ENCODE results near the gene KLF12. TPM values are rescaled to one million over a fixed set of nuclear protein-coding genes. Genes with fewer than 3 reads are reported as not detected.
A peak's percentile ranks its signal among the peaks of the same experiment; 100 is the strongest.

KLF12 gene
- total RNA-seq, 1 experiment from 2014 or later, result 8.5 TPM

DNA sequence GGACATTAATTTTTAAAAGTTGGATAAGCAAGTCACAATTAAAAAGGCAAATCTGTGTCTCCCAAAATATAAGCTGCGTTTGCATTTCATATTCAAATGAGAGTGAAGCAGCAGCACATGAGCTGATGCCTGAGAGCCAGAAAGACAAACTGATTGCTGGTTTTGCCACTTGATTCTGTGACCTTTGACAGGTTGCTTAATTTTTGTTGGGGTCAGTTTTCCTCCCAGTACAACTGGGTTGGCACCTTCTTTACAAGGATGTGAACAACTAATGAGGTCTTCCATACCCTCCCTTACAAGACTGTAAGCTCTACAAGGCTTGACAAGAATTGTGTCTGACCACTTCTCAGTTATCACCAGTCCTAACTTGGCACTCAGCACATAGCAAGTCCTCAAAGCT lies 8.1 kb upstream of the KLF12 start:
- H3K27me3 Mint-ChIP-seq (ENCODE audit: low read depth), result no peaks in the 10 kb centered on the region
- peaks cover 9% of the 10 kb centered on the region for H3K4me1 Mint-ChIP-seq
- no peaks in the 10 kb centered on the region for H3K9me3 Mint-ChIP-seq
- TF ChIP-seq, protein P1, sequence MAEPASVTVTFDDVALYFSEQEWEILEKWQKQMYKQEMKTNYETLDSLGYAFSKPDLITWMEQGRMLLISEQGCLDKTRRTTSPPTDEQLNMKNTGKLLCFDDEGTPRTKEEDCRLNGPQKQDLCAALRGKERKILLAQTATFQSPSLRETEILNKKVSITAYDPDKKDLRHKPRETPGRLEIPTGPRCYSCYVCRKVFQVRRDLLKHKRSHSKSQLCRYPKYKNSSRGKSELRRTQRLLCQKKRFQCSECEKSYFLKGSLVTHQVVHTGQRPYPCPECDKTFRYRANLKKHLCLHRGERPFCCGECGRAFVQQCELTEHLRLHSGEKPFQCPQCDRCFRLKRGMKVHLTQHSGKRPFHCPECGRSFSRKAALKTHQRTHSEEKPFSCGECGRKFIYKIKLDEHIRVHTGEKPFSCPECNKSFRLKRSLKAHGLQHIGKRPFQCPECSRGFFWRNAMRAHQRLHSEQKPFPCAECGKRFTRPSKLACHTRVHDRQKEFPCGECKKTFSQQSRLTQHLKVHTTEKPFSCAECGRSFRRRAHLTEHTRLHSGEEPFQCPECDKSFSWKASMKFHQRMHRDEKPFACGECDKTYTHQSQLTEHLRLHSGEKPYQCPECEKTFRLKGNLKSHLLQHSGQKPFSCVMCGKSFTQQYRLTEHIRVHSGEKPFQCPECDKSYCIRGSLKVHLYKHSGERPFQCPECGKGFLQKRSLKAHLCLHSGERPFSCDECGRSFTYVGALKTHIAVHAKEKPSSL (CRISPR knock-in tag; conservative IDR thresholded peaks at IDR 0.05), result no peak
- ATAC-seq, result no peak
- POLR2A ChIA-PET, result no interaction called here
- CTCF ChIA-PET, result interaction anchor here (1.5 kb wide), 1 partner anchor 144 kb away, joined by 5 read pairs; no protein-coding TSS in a partner anchor
- no peaks in the 10 kb centered on the region for H3K36me3 Mint-ChIP-seq
- no peak overlapping the region for H3K27ac Mint-ChIP-seq
- DNase-seq (ENCODE audit: low spot score), result no peak
- no peak overlapping the region for H3K4me3 Mint-ChIP-seq

- POLR2A ChIA-PET, result interaction anchor here (0.6 kb wide), 1 partner anchor 948 kb away, joined by 3 read pairs; no protein-coding TSS in a partner anchor
- peaks cover 9% of the 10 kb centered on the region for H3K4me1 Mint-ChIP-seq
Measured at GRCh38 chr13:74138241-74138640, 4.0 kb upstream of the KLF12 start.

GRCh38 chr13:74136084-74136658 lies 2.0 kb upstream of the KLF12 start:
- no peak overlapping the region for H3K4me3 Mint-ChIP-seq
- H3K9me3 Mint-ChIP-seq, result no peaks in the 10 kb centered on the region
- CTCF ChIA-PET, result interaction anchor here (0.5 to 1.6 kb wide), 2 partner anchors 79 to 151 kb away, joined by 3 to 13 read pairs; no protein-coding TSS in a partner anchor
- POLR2A ChIA-PET, result interaction anchor here (0.8 to 1.7 kb wide), 2 partner anchors 151 kb away, joined by 5 to 9 read pairs; no protein-coding TSS in a partner anchor
- ATAC-seq (0 out of 2 replicates have a peak, but pooled peaks have one; percentile 0), DNase-seq (ENCODE audit: low spot score) (peak; percentile 35)
- TF ChIP-seq ZNF416 (CRISPR knock-in tag; IDR thresholded peaks at IDR 0.05) (no peak), NR2C2 (CRISPR knock-in tag; IDR thresholded peaks at IDR 0.05) (no peak), CREM (CRISPR knock-in tag; IDR thresholded peaks at IDR 0.05) (no peak), ESRRA (CRISPR knock-in tag; IDR thresholded peaks at IDR 0.05; ENCODE audit: borderline replicate concordance) (no peak), KAT7 (CRISPR knock-in tag; IDR thresholded peaks at IDR 0.05; ENCODE audit: borderline replicate concordance) (no peak), ELF4 (CRISPR knock-in tag; IDR thresholded peaks at IDR 0.05; ENCODE audit: low read depth) (no peak), OVOL2 (CRISPR knock-in tag; IDR thresholded peaks at IDR 0.05; ENCODE audit: borderline replicate concordance) (no peak), TCF7 (CRISPR knock-in tag; IDR thresholded peaks at IDR 0.05; ENCODE audit: low read depth) (no peak)
- TF ChIP-seq, protein P2, sequence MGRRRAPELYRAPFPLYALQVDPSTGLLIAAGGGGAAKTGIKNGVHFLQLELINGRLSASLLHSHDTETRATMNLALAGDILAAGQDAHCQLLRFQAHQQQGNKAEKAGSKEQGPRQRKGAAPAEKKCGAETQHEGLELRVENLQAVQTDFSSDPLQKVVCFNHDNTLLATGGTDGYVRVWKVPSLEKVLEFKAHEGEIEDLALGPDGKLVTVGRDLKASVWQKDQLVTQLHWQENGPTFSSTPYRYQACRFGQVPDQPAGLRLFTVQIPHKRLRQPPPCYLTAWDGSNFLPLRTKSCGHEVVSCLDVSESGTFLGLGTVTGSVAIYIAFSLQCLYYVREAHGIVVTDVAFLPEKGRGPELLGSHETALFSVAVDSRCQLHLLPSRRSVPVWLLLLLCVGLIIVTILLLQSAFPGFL (CRISPR knock-in tag; IDR thresholded peaks at IDR 0.05; ENCODE audit: borderline replicate concordance), result no peak
- no peaks in the 10 kb centered on the region for H3K36me3 Mint-ChIP-seq
- H3K4me1 Mint-ChIP-seq, result peaks cover 19% of the 10 kb centered on the region
- no peak overlapping the region for H3K27ac Mint-ChIP-seq
- peaks cover 7% of the 10 kb centered on the region; the same call in 1 of the 2 replicates for H3K27me3 Mint-ChIP-seq (ENCODE audit: low read depth)

More at GRCh38 chr13:74138241-74138640, 4.0 kb upstream of the KLF12 start:
- H3K4me3 Mint-ChIP-seq, result no peak overlapping the region
- CTCF ChIA-PET, result interaction anchor here (1.4 kb wide), 1 partner anchor 149 kb away, joined by 6 read pairs; no protein-coding TSS in a partner anchor
- ATAC-seq (no peak), DNase-seq (ENCODE audit: low spot score) (no peak)
- H3K9me3 Mint-ChIP-seq, result no peaks in the 10 kb centered on the region
- no peak overlapping the region for H3K27ac Mint-ChIP-seq
- TF ChIP-seq, protein P3, sequence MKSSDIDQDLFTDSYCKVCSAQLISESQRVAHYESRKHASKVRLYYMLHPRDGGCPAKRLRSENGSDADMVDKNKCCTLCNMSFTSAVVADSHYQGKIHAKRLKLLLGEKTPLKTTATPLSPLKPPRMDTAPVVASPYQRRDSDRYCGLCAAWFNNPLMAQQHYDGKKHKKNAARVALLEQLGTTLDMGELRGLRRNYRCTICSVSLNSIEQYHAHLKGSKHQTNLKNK (CRISPR knock-in tag; IDR thresholded peaks at IDR 0.05), result no peak
- TF ChIP-seq JUN (CRISPR knock-in tag; IDR thresholded peaks at IDR 0.05) (no peak), NFATC4 (CRISPR knock-in tag; IDR thresholded peaks at IDR 0.05) (no peak), HMGA2 (CRISPR knock-in tag; IDR thresholded peaks at IDR 0.05) (no peak), SOX15 (CRISPR knock-in tag; IDR thresholded peaks at IDR 0.05) (no peak), FOXP1 (CRISPR knock-in tag; IDR thresholded peaks at IDR 0.05; ENCODE audit: borderline replicate concordance) (no peak), ZNF138 (CRISPR knock-in tag; conservative IDR thresholded peaks at IDR 0.05) (no peak), ZNF121 (CRISPR knock-in tag; IDR thresholded peaks at IDR 0.05) (no peak), NR1H2 (CRISPR knock-in tag; IDR thresholded peaks at IDR 0.05) (no peak), FOXK1 (CRISPR knock-in tag; IDR thresholded peaks at IDR 0.05) (no peak)
- TF ChIP-seq, protein P4, sequence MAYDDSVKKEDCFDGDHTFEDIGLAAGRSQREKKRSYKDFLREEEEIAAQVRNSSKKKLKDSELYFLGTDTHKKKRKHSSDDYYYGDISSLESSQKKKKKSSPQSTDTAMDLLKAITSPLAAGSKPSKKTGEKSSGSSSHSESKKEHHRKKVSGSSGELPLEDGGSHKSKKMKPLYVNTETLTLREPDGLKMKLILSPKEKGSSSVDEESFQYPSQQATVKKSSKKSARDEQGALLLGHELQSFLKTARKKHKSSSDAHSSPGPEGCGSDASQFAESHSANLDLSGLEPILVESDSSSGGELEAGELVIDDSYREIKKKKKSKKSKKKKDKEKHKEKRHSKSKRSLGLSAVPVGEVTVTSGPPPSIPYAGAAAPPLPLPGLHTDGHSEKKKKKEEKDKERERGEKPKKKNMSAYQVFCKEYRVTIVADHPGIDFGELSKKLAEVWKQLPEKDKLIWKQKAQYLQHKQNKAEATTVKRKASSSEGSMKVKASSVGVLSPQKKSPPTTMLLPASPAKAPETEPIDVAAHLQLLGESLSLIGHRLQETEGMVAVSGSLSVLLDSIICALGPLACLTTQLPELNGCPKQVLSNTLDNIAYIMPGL (CRISPR knock-in tag; IDR thresholded peaks at IDR 0.05), result no peak
- TF ChIP-seq, protein P2 (CRISPR knock-in tag; IDR thresholded peaks at IDR 0.05; ENCODE audit: borderline replicate concordance), result no peak
- H3K36me3 Mint-ChIP-seq, result no peaks in the 10 kb centered on the region
- no peaks in the 10 kb centered on the region for H3K27me3 Mint-ChIP-seq (ENCODE audit: low read depth)

Data from WTC11 (cell line).